Measurements from ENCODE around the gene PPP2R1B. TPM values are rescaled to one million over a fixed set of nuclear protein-coding genes. Genes with fewer than 3 reads are reported as not detected.

Gene PPP2R1B
- total RNA-seq, 1 donor: 38.9 TPM

DNA sequence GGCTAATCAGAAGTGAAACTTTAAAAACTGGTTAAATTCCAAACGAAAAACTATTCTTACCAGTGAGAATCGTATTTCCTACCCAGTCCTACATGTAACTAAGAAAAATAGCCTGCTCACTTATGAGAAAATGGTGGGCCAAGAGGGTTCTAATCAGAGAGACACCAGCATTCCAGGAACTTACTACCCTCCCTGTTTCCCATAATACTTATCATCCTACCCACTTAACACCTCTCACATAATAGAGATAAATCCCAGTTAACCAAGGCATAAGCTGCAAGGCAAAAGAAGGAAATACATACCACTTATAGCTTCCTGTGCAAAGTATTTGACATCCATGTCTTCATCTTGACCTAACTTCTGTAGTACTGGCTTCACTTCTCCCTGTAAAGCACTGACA, 24.4 kb downstream of the PPP2R1B start:
- no peak for DNase-seq (ENCODE audit: low read depth)
- no peak overlapping the region for H3K4me3 ChIP-seq (ENCODE audit: low read depth, low read length)
- no peak for TF ChIP-seq CTCF (IDR thresholded peaks at IDR 0.05; ENCODE audit: insufficient read depth, low read depth, low read length)

DNA sequence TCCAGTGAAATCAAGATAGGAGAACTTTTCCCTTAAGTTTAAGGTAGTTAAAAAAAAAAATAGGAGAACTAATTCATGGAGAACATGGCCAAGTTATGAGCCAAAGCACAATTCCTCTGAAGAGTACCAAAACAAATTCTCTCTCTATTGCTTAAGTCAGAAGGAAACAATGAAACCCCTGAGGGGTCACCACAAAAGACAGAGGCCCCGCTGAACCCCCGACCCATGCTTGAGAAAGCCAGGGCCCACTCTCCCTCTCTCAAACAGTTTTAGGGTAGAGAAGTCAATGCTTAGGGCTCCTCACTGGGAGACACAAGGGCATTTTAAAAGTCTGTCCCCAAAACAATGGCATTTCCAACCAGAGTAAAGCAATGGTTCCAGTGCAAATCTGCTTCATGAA, 26.9 kb downstream of the PPP2R1B start:
- H3K4me3 ChIP-seq (ENCODE audit: low read depth, low read length): no peak overlapping the region
- no peak for TF ChIP-seq CTCF (IDR thresholded peaks at IDR 0.05; ENCODE audit: insufficient read depth, low read depth, low read length)
- DNase-seq (ENCODE audit: low read depth): no peak

DNA sequence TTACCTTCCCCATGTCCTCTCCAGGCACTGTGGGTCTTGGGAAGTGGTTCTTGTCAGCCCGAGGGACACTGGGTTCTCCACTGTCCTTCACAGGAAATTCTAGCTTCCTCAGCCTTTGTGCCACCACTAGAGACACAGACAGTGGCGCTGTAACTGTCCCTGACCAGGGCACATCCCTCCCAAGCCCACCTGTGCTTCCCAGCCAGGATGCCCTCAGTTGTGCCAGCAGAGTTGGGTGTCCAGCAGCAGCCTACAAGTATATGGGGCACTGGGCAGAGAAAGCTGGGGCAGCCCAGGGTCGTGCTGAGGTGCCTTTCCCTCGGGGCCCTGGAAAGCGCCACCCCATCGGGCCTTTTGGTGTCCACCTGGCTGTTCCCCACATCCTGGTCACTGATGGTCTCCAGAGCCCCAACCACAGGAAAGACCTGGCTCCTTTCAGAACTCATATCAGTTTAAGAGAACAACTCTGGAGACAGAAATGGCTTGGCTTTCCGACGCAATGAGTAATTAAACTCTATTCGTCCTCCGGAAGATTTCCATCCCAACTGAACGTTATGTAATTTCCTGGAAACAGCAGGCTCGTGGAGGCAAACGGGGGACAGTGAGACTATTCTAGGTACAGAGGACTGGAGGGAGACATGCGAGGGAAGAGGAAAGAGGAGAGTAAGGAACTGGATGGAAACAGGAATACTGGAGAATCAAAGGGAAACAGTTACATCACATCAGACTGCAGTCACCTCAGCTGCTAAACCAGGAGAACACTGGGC, 28.6 kb downstream of the PPP2R1B start:
- DNase-seq (ENCODE audit: low read depth): no peak
- H3K4me3 ChIP-seq (ENCODE audit: low read depth, low read length): no peak overlapping the region
- TF ChIP-seq CTCF (IDR thresholded peaks at IDR 0.05; ENCODE audit: insufficient read depth, low read depth, low read length): no peak

- H3K4me3 ChIP-seq (ENCODE audit: low read depth, low read length): no peak overlapping the region
- TF ChIP-seq CTCF (IDR thresholded peaks at IDR 0.05; ENCODE audit: insufficient read depth, low read depth, low read length): no peak
Observed at GRCh38 chr11:111736621-111737443, 29.4 kb downstream of the PPP2R1B start.

DNA sequence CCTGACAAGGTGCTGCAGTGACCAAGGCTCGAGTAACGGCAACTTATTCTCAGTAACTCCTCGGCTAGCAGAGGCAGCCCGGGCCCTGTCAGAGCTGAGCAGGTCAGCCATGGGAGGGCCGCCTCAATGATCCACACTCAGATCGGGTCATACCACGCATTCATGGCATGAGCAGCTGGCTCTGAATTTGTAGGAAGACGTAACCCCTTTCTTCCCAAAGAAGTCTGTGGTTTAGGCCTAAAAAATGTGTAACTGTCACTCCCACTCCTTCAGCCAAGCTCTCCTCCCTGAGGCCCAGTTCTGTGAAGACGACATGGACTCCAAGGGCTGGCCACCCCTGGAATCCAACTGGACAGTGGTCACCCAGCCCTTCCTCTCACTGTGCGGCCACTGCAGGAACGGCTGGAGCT, 30.0 kb downstream of the PPP2R1B start:
- DNase-seq (ENCODE audit: low read depth): peak; percentile 66
- no peak for TF ChIP-seq CTCF (IDR thresholded peaks at IDR 0.05; ENCODE audit: insufficient read depth, low read depth, low read length)
- no peak overlapping the region for H3K4me3 ChIP-seq (ENCODE audit: low read depth, low read length)

More at GRCh38 chr11:111736621-111737443, 29.4 kb downstream of the PPP2R1B start:
- no peak for DNase-seq (ENCODE audit: low read depth)

GRCh38 chr11:111735262-111736116, 30.7 kb downstream of the PPP2R1B start:
- TF ChIP-seq CTCF (IDR thresholded peaks at IDR 0.05; ENCODE audit: insufficient read depth, low read depth, low read length): no peak
- H3K4me3 ChIP-seq (ENCODE audit: low read depth, low read length): peak overlapping the region; percentile 34
- peak; percentile 97 for DNase-seq (ENCODE audit: low read depth)
